Activated CD8-positive, alpha-beta memory T cell treated with anti-CD3 and anti-CD28 coated beads for 48 hours (primary cell): ENCODE measurements around the gene SYT9.
A peak's percentile ranks its signal among the peaks of the same experiment; 100 is the strongest.

ENCODE experiments used
- DNase-seq, 3 experiments: peaks; one replicate each; pipeline ENCODE4 v3.0.0-alpha.2; 2020; ENCODE audit warnings: low read depth in 2 of 3, low spot score in 2 of 3

The SYT9 gene

GRCh38 chr11:7421136-7421535 lies 169.4 kb downstream of the SYT9 start:
- DNase-seq, result no peak

GRCh38 chr11:7422544-7423331 lies 171.0 kb downstream of the SYT9 start:
- DNase-seq, result no peak

- DNase-seq, result no peak
These were observed 172.2 kb downstream of the SYT9 start for GRCh38 chr11:7423946-7424345.

- DNase-seq, result no peak
These were observed 176.0 kb downstream of the SYT9 start for GRCh38 chr11:7427733-7428132.

- no peak for DNase-seq
These were observed 176.5 kb downstream of the SYT9 start for GRCh38 chr11:7428196-7428595.

- DNase-seq, result no peak
These were observed 178.8 kb downstream of the SYT9 start for GRCh38 chr11:7430496-7430895.

- no peak for DNase-seq
These were observed 183.5 kb downstream of the SYT9 start for GRCh38 chr11:7435176-7435575.

GRCh38 chr11:7436146-7436545 lies 184.4 kb downstream of the SYT9 start:
- no peak for DNase-seq

- DNase-seq, result no peak
These were observed 185.0 kb downstream of the SYT9 start for GRCh38 chr11:7436657-7437056.

GRCh38 chr11:7437696-7438095 lies 186.0 kb downstream of the SYT9 start:
- DNase-seq, result no peak

GRCh38 chr11:7439746-7440320 lies 188.1 kb downstream of the SYT9 start:
- no peak for DNase-seq

GRCh38 chr11:7442588-7443215 lies 191.0 kb downstream of the SYT9 start:
- DNase-seq, result peak; percentile 35 to 51 (median 45)

GRCh38 chr11:7444091-7444981 lies 192.6 kb downstream of the SYT9 start:
- DNase-seq, result no peak

GRCh38 chr11:7445564-7445963 lies 193.9 kb downstream of the SYT9 start:
- DNase-seq, result no peak

- no peak for DNase-seq
These were observed 196.5 kb downstream of the SYT9 start for GRCh38 chr11:7448201-7448600.

GRCh38 chr11:7449211-7449840 lies 197.6 kb downstream of the SYT9 start:
- DNase-seq, result no peak

GRCh38 chr11:7449841-7450214 lies 198.1 kb downstream of the SYT9 start:
- no peak for DNase-seq

GRCh38 chr11:7450836-7451235 lies 199.1 kb downstream of the SYT9 start:
- no peak for DNase-seq

- no peak for DNase-seq
These were observed 199.8 kb downstream of the SYT9 start for GRCh38 chr11:7451520-7451919.

GRCh38 chr11:7451952-7452494 lies 200.3 kb downstream of the SYT9 start:
- DNase-seq, result no peak

GRCh38 chr11:7454854-7455253 lies 203.2 kb downstream of the SYT9 start:
- no peak for DNase-seq
